SKM-1 (cell line): ENCODE measurements around the gene GDPD4.

Experiments used
- DNase-seq: peaks from one replicate; lab custom pipeline; 2025; ENCODE audit not compliant: unreplicated experiment; lab: John Stamatoyannopoulos, UW

Gene GDPD4

GRCh38 chr11:77206264-77207018, 95.0 kb downstream of the GDPD4 start:
- no peak for DNase-seq

GRCh38 chr11:77205467-77206263, 95.8 kb downstream of the GDPD4 start:
- DNase-seq, result no peak

GRCh38 chr11:77204754-77205466, 96.6 kb downstream of the GDPD4 start:
- DNase-seq, result no peak

- DNase-seq, result no peak
Measured at GRCh38 chr11:77203901-77204753, 97.4 kb downstream of the GDPD4 start.

GRCh38 chr11:77202941-77203900, 98.3 kb downstream of the GDPD4 start:
- peak; percentile 5 for DNase-seq

GRCh38 chr11:77201991-77202841, 99.3 kb downstream of the GDPD4 start:
- DNase-seq, result no peak

- no peak for DNase-seq
Measured at GRCh38 chr11:77201370-77201769, 100.1 kb downstream of the GDPD4 start.

GRCh38 chr11:77200351-77201268, 100.9 kb downstream of the GDPD4 start:
- DNase-seq, result no peak

- no peak for DNase-seq
Measured at GRCh38 chr11:77199137-77199745, 102.2 kb downstream of the GDPD4 start.

GRCh38 chr11:77198440-77198849, 103.0 kb downstream of the GDPD4 start:
- peak; percentile 35 for DNase-seq

- no peak for DNase-seq
Measured at GRCh38 chr11:77197626-77198320, 103.7 kb downstream of the GDPD4 start.

GRCh38 chr11:77196961-77197360, 104.5 kb downstream of the GDPD4 start:
- no peak for DNase-seq

GRCh38 chr11:77195071-77195755, 106.3 kb downstream of the GDPD4 start:
- DNase-seq, result no peak

- no peak for DNase-seq
Measured at GRCh38 chr11:77193911-77194830, 107.3 kb downstream of the GDPD4 start.

GRCh38 chr11:77193167-77193566, 108.3 kb downstream of the GDPD4 start:
- no peak for DNase-seq
